Activated effector memory CD4-positive, alpha-beta T cell treated with anti-CD3 and anti-CD28 coated beads, Interleukin-2, amount 50 U/mL, for 16 hours (primary cell): ENCODE results near the gene TH.
"Not testable (repeated sequence)": the region's sequence is repeated elsewhere in the genome, so short reads cannot be mapped to it uniquely, and the experiment has no call there.

Experiments
- DNase-seq: peaks from one replicate; pipeline ENCODE4 v3.0.0-alpha.2; 2020

Gene TH

GRCh38 chr11:2194877-2195755, 23.5 kb upstream of the TH start:
- DNase-seq: peak; percentile 82

GRCh38 chr11:2193888-2194595, 22.4 kb upstream of the TH start:
- not testable (repeated sequence) for DNase-seq

GRCh38 chr11:2193099-2193887, 21.7 kb upstream of the TH start:
- no peak for DNase-seq

GRCh38 chr11:2192435-2192834, 20.8 kb upstream of the TH start:
- DNase-seq: no peak

GRCh38 chr11:2191883-2192282, 20.3 kb upstream of the TH start:
- DNase-seq: no peak

- no peak for DNase-seq
Measured at GRCh38 chr11:2190657-2191471, 19.2 kb upstream of the TH start.

- DNase-seq: no peak
Measured at GRCh38 chr11:2189938-2190656, 18.5 kb upstream of the TH start.

GRCh38 chr11:2188745-2189144, 17.1 kb upstream of the TH start:
- no peak for DNase-seq

- DNase-seq: no peak
Measured at GRCh38 chr11:2187280-2187707, 15.7 kb upstream of the TH start.

GRCh38 chr11:2186669-2187279, 15.2 kb upstream of the TH start:
- peak; percentile 72 for DNase-seq

GRCh38 chr11:2185324-2186085, 13.9 kb upstream of the TH start:
- no peak for DNase-seq

GRCh38 chr11:2182692-2183474, 11.3 kb upstream of the TH start:
- DNase-seq: no peak

- DNase-seq: no peak
Measured at GRCh38 chr11:2182075-2182474, 10.5 kb upstream of the TH start.

GRCh38 chr11:2180789-2181370, 9.3 kb upstream of the TH start:
- DNase-seq: no peak

- no peak for DNase-seq
Measured at GRCh38 chr11:2180347-2180746, 8.7 kb upstream of the TH start.

GRCh38 chr11:2179516-2179915, 7.9 kb upstream of the TH start:
- DNase-seq: no peak

- no peak for DNase-seq
Measured at GRCh38 chr11:2178906-2179494, 7.4 kb upstream of the TH start.

GRCh38 chr11:2178055-2178773, 6.6 kb upstream of the TH start:
- DNase-seq: not testable (repeated sequence)
